ENCODE data around the gene ARHGAP33.

ARHGAP33 gene

GRCh38 chr19:35785339-35785627 is 9.9 kb downstream of the ARHGAP33 start:
- no peak overlapping the region for H3K4me3 ChIP-seq (replicated peaks in 1 of 2; ENCODE audit: low read depth in 2 of 2, low read length in 2 of 2)
- no peak for DNase-seq (ENCODE audit: low read depth in 2 of 2)
- TF ChIP-seq CTCF (IDR thresholded peaks at IDR 0.05; ENCODE audit: low read depth, low read length), result no peak

GRCh38 chr19:35786299-35787160 is 11.2 kb downstream of the ARHGAP33 start:
- DNase-seq (ENCODE audit: low read depth in 2 of 2), result no peak
- no peak for TF ChIP-seq CTCF (IDR thresholded peaks at IDR 0.05; ENCODE audit: low read depth, low read length)
- H3K4me3 ChIP-seq (replicated peaks in 1 of 2; ENCODE audit: low read depth in 2 of 2, low read length in 2 of 2), result no peak overlapping the region

GRCh38 chr19:35787227-35787799 is 11.9 kb downstream of the ARHGAP33 start:
- no peak overlapping the region for H3K4me3 ChIP-seq (replicated peaks in 1 of 2; ENCODE audit: low read depth in 2 of 2, low read length in 2 of 2)
- no peak for DNase-seq (ENCODE audit: low read depth in 2 of 2)
- TF ChIP-seq CTCF (IDR thresholded peaks at IDR 0.05; ENCODE audit: low read depth, low read length), result no peak

GRCh38 chr19:35788205-35788960 is 13.0 kb downstream of the ARHGAP33 start:
- TF ChIP-seq CTCF (IDR thresholded peaks at IDR 0.05; ENCODE audit: low read depth, low read length), result no peak
- no peak for DNase-seq (ENCODE audit: low read depth in 2 of 2)
- no peak overlapping the region for H3K4me3 ChIP-seq (replicated peaks in 1 of 2; ENCODE audit: low read depth in 2 of 2, low read length in 2 of 2)

GRCh38 chr19:35789195-35789977 is 14.0 kb downstream of the ARHGAP33 start:
- no peak for DNase-seq (ENCODE audit: low read depth in 2 of 2)
- TF ChIP-seq CTCF (IDR thresholded peaks at IDR 0.05; ENCODE audit: low read depth, low read length), result no peak
- H3K4me3 ChIP-seq (replicated peaks in 1 of 2; ENCODE audit: low read depth in 2 of 2, low read length in 2 of 2), result no peak overlapping the region

Measured in cardiac fibroblast (primary cell).